ENCODE measurements around the gene BOD1L2. TPM values are rescaled to one million over a fixed set of nuclear protein-coding genes. Genes with fewer than 3 reads are reported as not detected.

BOD1L2 gene
- not detected in 2 replicates for total RNA-seq (2014; rRNA removed; shearing (Covaris generic))

DNA sequence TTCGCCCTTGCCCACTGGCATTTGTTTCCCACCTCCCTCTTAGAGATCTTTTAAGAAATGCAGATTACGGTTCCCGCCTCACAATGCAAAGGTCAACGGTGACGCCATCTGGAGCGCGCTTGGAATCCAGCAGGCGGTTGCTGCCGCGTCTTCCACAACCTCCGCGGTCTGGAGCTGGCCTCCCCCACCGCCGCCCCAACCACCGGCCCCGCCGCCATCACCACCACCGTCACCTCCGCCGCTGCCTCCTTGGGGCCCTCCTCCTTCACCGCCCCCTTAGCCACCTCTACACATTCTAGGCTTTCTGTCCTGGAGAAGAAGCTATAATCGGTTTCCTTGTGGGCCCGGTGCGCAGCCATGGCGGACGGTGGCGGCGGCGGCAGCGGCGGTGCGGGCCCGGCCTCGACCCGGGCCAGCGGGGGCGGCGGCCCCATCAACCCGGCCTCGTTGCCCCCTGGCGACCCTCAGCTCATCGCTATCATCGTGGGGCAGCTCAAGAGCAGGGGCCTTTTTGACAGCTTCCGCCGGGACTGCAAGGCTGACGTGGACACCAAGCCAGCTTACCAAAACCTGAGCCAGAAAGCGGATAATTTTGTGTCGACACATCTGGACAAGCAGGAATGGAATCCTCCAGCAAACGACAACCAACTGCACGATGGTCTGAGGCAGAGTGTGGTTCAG, at the start of gene BOD1L2:
Gene BOD1L2 (plus strand): TSS at position 132 of the 681 bp plus-strand sequence. CDS start 226 bp downstream, at position 358.
- no peak for DNase-seq (ENCODE audit: low read depth)

- DNase-seq (ENCODE audit: low read depth): peak; percentile 43
Observed at GRCh38 chr18:57107140-57107832, 39.6 kb upstream of the BOD1L2 start.

DNA sequence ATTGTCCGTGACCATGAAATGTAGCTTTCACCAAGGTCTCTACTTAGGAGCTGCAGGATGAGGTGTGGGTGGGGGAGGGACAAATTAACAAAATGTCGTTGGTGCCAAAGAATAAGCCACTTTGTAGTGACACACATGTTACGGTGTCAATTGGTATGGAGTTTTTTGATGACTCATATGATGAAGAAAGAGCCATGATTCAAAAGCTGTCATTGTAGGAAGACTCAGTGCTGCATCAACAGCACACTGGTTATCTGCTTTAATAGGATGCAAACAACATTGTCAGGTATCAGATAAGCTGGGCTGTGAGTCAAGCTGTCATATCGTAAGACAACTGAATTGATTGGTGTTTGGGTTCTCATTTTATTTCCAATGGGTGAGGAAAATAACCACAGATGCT, 36.6 kb upstream of the BOD1L2 start:
- DNase-seq (ENCODE audit: low read depth): peak; percentile 8

DNA sequence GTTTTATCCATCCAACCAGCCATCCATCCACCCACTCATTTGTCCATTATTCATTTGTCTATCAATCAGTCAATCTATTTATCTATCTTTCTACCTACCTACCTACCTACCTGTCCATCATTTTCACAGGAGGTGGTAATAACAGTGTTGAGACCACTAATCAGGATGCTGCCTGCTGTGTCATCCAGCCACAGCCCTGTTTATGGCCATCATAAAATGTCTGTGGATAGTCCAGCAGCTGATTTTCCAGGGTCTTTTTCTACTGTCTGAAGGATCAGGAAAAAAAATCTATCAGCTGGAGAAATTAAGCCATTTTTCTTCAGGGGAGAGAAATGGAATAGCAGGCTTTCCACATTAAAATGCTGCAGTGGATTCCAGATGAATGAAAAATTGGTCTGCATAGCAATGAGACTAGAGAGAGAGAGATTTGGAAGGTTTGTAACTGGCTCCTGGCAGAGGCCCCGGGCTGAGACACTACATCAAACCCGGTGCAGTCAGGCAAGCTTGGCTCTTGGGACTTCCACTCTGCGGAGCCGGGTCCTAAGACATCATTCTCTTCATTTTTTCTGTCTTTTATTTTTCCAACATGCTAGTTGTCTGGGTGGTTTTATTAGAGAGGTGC, 33.0 kb upstream of the BOD1L2 start:
- no peak for DNase-seq (ENCODE audit: low read depth)

GRCh38 chr18:57116598-57117132, 30.2 kb upstream of the BOD1L2 start:
- no peak for DNase-seq (ENCODE audit: low read depth)

DNA sequence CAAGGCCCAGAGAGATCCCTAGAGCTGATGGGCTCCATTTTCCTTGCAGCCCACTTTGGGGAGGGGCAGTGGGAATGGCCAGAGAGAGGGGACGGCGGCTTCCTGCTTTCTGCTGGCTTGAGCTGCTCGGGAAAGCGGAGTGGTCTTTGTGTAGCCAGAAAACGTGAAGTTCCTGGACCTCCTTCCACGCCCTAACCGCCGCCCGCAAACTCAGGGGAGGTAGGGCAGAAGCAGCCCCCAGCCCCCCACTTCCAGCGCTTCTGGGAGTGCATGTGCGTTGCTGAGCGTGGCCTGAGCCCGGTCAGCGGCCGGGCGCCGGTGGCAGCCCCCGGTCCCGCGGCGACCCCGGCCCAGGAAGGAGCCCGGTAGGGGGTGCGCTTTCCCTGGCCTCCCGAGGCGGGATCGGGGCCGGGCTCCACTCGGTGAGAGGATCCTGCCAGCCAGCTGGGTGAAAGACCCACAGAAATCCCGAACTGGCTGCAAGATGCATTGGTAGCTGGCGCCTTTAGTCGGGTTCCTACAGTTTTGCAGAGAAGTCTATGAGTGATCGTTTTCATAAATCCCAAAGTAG, 25.3 kb upstream of the BOD1L2 start:
- no peak for DNase-seq (ENCODE audit: low read depth)

DNA sequence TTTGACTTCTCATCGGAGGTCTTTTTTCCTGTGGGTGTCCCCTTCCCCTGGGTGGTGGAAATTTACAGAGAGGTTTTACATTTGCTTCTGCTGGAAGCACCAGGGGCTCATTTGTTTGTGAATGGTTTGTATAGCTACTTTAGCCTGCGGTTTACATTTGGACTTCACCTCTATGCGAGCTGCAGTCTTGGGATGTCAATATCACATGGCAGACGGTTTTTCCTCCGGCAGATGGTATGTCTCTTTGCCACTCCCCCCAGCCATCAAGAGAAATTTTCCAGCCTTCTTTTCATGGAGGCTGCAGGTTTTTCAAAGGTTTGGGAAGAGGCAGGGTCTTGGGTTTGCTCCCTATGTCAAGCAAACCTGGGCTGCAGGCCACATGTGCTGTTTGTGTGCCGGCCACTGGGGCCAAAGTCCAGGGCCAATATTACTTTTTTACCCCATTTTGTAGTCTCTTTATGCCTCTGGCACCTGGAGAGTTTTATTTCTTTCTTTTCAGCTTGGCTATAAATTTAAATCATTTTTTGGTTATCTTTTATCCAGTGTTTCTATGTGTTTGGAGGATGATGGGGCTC, 23.9 kb upstream of the BOD1L2 start:
- DNase-seq (ENCODE audit: low read depth): no peak

DNA sequence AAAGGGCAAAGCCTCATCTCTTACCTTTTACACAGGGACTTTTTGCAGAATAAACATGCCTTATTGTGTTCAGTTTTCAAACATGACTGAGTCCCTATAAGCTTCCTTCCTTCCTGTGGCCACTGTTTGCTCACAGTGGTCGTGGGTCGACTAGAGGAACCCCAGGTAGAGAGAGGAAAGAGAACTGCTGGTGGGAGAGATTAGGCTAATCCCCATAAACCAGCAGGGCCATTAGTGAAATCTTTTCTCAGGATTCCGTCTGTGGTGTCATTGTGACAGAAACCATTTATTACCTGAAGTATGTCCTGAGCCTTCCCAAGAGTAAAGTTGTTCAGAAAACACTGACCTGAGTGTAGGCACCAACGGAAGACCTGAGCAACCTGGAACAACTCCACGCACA, 21.3 kb upstream of the BOD1L2 start:
- DNase-seq (ENCODE audit: low read depth): no peak

- DNase-seq (ENCODE audit: low read depth): no peak
Observed at GRCh38 chr18:57128220-57128932, 18.5 kb upstream of the BOD1L2 start.

GRCh38 chr18:57131101-57131500, 15.8 kb upstream of the BOD1L2 start:
- no peak for DNase-seq (ENCODE audit: low read depth)

DNA sequence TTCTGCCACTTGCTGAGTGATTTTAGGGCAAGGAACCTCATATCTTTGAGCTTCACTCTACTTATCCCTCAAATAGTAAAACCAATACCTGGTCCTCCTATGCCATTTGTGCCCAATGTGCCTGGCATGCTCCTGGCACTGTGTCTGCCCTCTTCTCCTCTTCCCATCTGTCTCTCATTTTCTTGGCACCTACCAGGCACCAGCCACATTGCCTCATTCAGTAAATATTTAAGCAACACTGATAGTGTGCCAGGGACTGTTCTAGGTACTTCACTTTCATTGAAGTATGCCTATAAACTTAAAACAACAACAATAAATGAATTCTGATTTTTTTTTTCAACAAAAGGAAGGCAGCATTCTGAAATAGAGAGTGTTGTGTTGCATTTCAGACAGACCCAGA, 15.1 kb upstream of the BOD1L2 start:
- no peak for DNase-seq (ENCODE audit: low read depth)

- no peak for DNase-seq (ENCODE audit: low read depth)
Observed at GRCh38 chr18:57134618-57135135, 12.2 kb upstream of the BOD1L2 start.

GRCh38 chr18:57135699-57136098, 11.2 kb upstream of the BOD1L2 start:
- DNase-seq (ENCODE audit: low read depth): no peak

- DNase-seq (ENCODE audit: low read depth): no peak
Observed at GRCh38 chr18:57137847-57138246, 9.0 kb upstream of the BOD1L2 start.

DNA sequence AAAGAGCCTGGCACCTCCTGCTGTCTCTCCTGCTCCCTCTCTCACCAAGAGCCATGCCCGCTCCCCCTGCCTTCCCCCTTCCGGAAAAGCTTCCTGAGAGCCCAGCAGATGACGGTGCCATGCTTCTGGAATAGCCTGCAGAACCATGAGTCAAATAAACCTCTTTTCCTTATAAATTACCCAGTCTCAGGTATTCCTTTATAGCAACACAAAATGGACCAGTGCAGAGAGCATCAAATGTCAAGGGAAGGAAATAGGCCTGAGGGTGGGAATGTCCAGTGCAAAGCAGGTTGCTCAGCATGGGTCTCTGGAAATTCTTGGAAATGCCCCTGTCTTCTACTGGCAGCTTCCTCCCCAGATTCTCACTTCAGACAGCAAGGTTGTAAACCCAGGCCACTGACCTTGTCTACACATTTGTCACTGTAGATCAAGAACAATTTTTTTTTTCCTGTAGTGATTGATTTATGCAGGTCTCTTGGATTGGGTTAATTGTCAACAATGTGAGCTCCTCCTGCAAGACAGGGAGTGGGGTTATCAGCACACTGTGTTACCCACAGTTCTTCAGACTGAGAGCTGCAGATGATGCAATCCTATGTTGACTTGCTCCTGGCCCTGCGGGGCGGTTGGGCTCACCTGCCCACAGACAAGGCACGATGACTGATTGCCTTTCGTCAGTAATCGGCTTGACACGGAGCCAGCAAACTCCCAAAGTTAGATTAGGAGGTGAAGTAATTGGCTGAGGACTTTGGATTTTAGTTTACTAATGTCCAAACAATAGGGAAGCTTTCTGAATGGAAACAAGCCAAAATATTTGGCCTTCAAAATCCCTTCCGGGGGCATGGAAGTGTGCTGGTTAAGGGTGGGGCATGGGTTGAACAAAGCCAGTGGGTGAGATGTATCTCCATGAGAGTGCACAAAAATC, 5.4 kb upstream of the BOD1L2 start:
- DNase-seq (ENCODE audit: low read depth): no peak

DNA sequence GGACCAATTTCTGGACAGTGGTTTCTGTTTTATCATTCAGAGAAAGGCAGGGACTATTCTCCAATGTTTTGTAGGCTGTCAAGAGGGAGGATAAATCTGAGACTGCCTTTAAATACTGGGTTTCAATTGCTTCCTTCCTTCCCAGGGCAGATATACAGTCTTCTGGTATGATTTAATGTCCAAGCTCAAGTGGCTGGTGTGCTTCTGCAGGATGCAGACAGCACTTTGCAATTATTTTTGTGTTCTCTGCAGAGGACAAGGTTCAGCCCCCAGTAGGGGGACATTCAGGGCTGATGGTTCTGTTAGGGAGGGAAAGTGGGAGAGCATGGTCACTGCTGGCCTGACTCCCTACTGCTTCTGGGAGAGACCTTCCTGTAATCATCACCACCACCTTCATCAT, 4.6 kb upstream of the BOD1L2 start:
- DNase-seq (ENCODE audit: low read depth): no peak

- DNase-seq (ENCODE audit: low read depth): no peak
Observed at GRCh38 chr18:57143265-57143664, 3.6 kb upstream of the BOD1L2 start.

DNA sequence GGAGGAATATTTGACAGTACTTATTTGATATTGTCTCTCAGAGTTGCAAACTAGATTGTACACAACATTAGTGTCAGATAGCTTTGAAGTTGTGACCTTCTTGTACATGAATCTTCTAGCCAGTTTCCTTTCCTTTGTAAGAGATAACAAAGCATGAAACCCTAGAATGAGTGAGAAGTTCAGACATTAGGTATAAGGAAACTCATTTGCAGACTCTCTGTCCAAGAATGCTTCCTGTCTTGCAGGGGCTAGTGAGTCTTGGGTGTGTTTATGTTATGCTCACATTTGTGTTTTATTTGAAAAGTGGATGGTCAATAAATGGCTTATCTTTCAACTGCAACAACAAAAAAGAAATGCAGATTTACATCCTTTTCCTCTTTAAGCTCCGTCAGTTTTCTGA, 1.4 kb downstream of the BOD1L2 start:
- DNase-seq (ENCODE audit: low read depth): no peak

DNA sequence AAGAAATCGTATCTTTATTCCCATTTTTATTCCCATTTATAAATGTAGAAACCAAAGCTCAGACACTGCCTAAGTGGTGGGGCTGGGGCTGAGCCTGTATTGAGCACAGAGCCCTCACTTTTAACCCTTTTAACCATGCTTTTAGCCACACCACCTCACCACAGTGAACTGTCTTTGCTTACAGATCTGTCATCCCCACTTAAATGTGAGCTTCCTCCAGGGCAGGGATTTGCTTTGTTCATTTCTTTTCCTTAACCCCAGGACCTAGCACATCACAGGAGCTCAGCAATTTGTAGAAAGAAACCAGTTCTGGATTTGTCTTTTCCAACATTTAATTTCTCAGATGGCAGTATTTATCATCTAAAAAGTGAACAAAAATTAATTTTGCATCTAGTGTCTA, 2.2 kb downstream of the BOD1L2 start:
- no peak for DNase-seq (ENCODE audit: low read depth)

- no peak for DNase-seq (ENCODE audit: low read depth)
Observed at GRCh38 chr18:57149531-57149930, 2.6 kb downstream of the BOD1L2 start.
